H4 (cell line): ENCODE data around the gene TCF4. TPM values are rescaled to one million over a fixed set of nuclear protein-coding genes. Genes with fewer than 3 reads are reported as not detected.
A peak's percentile ranks its signal among the peaks of the same experiment; 100 is the strongest.

Experiments used
- DNase-seq: peaks from one replicate; pipeline ENCODE4 v3.0.0-alpha.2; 2015; ENCODE audit warnings: low spot score
- total RNA-seq: library from RNA; depleted of rRNA; stranded (reverse); fragments of >200 nt; shearing (Covaris generic); gene quantifications from 2 replicates; pipeline ENCODE4 v1.2.3, GENCODE V29; 2014

Gene TCF4
- total RNA-seq, 1 experiment from 2014 or later, result 30.7 TPM

DNA sequence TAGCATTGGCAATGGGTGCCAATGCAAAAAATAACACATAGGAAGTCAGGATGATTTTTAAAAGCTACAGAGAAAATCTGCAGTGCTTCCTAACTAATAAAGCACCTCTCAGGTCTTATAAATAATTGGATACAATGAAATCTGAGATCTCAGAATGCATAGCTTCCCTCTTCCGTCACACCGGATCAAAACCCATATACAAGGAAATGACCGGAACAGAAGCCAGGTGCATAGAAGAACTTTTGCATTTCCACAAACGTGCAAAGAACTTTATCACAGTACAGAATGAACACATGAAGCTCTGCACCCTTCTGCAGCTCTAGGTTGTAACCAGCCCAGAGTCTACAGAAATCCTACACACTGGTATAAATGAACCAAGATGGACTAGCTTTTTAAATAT is 145.4 kb downstream of the TCF4 start:
- no peak for DNase-seq

GRCh38 chr18:55440988-55441387 is 147.0 kb downstream of the TCF4 start:
- DNase-seq, result no peak

DNA sequence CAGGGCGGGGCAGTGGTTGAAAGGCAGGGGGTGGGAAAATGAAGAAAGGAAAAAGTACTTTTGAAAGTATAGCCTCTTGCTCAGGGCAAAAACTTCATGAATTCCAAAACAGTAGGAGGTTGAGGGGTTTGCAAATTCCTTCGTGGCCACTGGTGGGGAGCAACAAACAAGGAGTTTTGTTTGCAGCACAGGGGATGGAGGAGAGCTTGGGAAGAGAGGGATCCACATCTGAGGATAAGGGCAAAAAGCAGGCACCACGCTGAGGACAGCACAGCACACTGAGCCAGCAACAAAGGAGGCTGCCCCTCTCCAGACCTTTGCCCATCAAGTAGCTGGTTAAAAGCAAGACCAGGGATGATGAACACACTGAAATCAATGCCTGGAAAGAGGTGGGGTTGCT is 148.9 kb downstream of the TCF4 start:
- DNase-seq, result no peak

- DNase-seq, result no peak
These were observed 152.4 kb downstream of the TCF4 start for GRCh38 chr18:55435592-55435991.

DNA sequence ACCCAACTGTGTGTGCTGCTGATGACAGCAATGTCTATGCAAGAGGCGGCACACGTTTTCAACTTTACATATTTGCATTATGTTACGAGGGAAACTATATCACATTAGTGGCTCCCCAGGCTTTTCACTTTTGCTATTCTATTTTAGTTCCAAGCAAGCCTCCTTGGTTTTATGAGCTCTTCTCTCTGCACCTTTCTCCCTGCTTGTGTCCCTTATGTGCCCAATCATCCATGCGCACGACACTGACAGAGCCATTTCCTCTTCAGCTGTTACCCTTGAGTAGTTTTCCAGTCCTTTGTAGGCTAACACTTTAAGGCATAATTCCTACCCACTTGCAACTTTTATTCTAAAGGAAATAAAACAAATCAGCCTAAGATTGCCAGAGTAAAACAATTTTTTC is 154.3 kb downstream of the TCF4 start:
- no peak for DNase-seq

- no peak for DNase-seq
These were observed 154.9 kb downstream of the TCF4 start for GRCh38 chr18:55433140-55433539.

DNA sequence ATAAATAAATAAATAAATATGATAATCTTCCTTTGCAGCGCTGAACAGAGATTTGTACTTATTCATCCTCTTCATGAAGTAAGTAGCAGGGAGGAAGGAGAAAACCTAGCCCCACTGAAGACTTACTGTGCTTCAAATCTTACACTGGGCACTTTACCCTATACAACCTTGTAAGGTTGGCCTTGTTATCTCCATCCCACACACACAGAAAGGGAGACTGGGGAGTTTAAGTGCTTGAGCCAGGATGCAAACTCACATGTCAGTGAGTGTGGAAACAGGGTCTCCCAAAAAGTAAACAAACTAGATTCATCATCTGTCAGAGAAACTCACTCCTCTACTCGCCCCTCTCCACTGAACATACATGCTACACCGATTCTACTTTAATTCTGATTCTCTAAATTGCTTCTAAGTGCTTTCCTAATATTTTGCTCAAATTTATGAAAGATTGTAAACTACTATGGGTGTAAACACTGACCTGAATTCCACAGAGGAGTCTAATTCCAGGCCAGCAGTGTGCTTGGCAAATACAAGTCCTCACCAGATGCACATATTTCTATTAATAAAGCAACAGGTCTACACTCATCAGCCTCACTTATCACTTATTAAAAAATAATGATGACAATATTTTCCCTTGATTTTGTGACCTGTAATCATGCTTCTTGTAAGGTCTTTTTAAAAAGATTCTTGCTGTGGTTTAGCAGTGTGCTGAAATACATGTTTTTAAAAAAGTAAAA is 155.5 kb downstream of the TCF4 start:
- no peak for DNase-seq

- no peak for DNase-seq
These were observed 158.0 kb downstream of the TCF4 start for GRCh38 chr18:55430026-55430425.

- DNase-seq, result no peak
These were observed 160.0 kb downstream of the TCF4 start for GRCh38 chr18:55427951-55428350.

GRCh38 chr18:55425698-55426097 is 162.3 kb downstream of the TCF4 start:
- no peak for DNase-seq

- no peak for DNase-seq
These were observed 165.4 kb downstream of the TCF4 start for GRCh38 chr18:55422456-55423180.

- no peak for DNase-seq
These were observed 166.2 kb downstream of the TCF4 start for GRCh38 chr18:55421615-55422419.

GRCh38 chr18:55421308-55421614 is 166.7 kb downstream of the TCF4 start:
- no peak for DNase-seq

DNA sequence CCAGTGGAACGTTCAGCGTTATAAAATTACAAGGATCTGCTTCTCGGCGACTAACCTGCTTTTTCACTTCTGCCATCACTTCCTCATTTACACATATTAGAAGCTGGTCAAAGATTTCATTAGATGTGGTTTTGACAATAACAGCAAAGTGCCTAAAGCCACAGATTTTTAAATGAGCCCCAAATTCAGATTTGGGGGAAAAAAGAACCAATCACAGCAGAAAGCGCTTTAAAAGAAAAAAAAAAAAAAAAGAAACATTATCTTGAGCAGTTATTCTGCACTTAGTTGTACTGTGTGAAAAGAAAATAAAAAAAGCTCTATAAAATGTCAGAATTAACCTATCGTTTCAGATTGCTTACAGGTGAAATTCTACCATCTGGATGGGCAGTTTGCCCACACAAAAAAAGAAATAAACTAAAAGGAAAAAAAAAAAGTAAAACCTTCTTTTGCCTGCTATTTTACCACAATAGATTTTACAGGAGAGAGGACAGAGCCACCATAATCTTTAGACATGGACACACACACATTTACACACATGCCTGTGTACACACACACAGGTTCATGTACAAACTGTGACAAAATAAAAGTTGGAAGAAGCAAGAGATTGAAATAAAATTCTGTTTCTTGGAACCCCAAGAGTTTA is 167.2 kb downstream of the TCF4 start:
- no peak for DNase-seq

DNA sequence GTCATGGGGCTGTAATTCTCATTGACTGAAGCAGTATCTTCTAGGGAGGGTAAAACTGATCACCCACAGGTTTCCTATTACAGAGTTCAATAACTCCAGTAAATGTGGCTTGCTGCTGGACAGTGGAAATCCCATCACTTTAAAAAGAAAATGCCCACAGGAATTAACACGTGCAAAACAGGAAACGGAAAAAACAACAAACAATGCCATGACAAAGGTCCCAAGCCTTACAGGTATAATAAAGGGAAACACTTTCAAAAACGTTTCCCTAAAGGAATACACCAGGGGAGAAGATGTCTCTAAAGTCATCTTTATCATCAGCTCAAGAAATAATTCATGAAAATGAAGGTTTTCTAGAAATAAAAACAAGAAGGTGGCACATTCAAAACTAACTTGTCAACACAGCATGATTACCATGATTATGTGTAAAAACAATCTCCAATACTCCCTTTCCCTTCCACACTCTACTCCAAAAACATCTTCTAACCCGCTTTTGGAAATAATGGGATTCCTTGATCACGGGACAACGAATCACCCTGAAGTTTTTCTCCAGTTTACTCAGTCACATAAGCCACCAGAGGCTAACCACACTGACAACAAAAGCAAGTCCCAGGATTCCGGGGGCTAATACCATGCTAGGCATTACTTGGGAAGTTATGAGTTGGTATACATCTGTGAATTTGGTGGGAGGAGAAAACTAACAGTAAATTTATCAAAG is 167.9 kb downstream of the TCF4 start:
- peak; percentile 30 for DNase-seq

- DNase-seq, result peak; percentile 27
These were observed 168.7 kb downstream of the TCF4 start for GRCh38 chr18:55419132-55419946.

DNA sequence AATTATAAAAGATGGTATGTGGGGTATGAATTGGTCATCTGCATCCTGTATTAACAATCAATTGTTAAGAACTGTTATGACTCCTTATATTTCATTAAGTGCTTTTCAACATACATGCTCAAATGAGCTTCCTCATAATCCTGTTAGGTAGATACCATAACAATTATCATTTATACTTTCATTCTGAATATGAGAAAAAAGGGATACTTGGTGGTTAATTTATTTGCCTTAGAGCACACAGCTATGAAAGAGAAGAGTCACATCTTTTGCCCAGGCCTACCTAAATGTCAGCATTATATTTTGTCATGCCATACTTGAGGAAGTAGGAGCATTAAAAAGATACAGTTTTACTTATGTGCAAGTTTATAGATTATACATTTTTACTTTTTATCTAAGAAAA is 169.6 kb downstream of the TCF4 start:
- no peak for DNase-seq

GRCh38 chr18:55416791-55417190 is 171.2 kb downstream of the TCF4 start:
- no peak for DNase-seq

DNA sequence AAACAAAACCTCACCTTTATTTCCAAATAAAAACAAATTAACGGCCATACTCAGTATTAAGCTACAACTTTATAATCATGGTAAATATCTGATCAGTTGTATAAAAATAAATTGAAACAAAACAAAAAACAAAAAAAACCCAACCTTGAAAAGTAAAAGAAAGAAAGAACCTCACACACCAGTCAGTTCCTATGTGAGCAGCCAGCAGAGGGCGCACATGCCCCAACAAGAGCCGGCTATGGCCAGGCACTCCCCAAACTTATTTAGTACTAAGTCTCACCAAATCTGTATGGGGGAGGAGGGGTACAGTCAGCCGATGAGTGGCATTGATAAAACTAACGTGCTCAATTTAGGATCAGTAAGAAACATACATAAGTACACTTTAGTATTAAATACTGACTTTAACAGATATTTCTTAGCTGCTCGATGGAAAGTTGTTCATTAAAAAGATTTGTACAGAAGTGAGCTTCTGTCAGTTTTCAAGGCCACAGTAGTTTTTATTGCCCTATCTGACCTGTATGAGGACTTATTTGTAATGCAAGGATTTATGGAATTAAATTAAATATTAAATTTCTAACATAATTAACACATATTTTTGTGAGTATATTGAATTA is 172.6 kb downstream of the TCF4 start:
- peak; percentile 71 for DNase-seq

DNA sequence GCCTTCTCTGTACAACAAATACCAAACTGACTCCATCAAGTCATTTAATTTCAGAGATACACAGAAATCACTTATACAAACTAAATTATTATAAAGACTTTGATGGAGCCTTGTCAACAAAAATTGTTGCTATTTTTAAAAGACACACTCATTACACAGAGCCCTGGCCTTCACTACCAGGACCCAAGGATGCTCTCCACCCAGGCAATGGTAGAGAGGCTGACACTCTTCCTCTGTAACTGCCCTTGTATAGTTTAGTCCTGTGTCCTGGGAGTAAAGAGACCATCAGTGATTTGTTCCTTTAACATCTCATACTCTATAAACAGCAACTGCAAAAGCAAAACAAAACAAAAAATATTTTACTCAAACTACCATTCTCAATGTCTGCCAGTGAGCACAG is 173.5 kb downstream of the TCF4 start:
- no peak for DNase-seq
